ENCODE results near the gene ZNF684. TPM values are rescaled to one million over a fixed set of nuclear protein-coding genes. Genes with fewer than 3 reads are reported as not detected.
A peak's percentile ranks its signal among the peaks of the same experiment; 100 is the strongest.

Gene ZNF684
- total and polyA plus RNA-seq, 2 donors (not counting 1 experiment from before 2014, with no cell fraction given), result 2.9 to 7.4 TPM

DNA sequence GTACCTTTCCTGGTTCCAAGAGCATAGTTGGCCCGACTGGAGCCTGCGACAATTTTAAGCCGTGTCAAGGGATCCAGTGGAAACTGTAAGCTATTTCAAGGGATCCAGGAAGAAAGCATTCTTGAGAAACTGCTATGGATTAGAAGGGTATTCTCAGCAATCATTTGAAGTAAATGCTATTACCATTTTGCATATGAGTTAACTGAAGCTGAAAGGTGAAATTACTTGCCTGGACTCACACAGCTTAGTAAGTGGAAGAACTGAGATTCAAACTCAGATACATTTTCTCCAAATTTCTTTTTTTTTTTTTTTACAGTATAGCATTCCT lies 589 bp downstream of the ZNF684 start:
- Mint-ChIP-seq H3K27me3 (peaks cover 4% of the 10 kb centered on the region), H3K27ac (peak overlapping the region; percentile 96), H3K9me3 (ENCODE audit: insufficient read depth) (peaks cover 8% of the 10 kb centered on the region), H3K4me3 (peak overlapping the region; percentile 100), H3K4me1 (peaks cover 26% of the 10 kb centered on the region)
- ATAC-seq (ENCODE audit: low read depth) (no peak), DNase-seq (no peak)
- 26% methylated on average over 3 of the region's 3 CpGs for WGBS (ENCODE audit: insufficient coverage)
- Histone ChIP-seq H4K20me1 (ENCODE audit: control insufficient read depth, insufficient read depth, low read length, poor library complexity, severe bottlenecking) (no peaks in the 10 kb centered on the region), H3K79me2 (ENCODE audit: control insufficient read depth, insufficient read depth, low read length) (peaks cover 6% of the 10 kb centered on the region), H3K27me3 (replicated peaks in 1 of 4; ENCODE audit: control extremely low read depth in 1 of 4, control insufficient read depth in 3 of 4, insufficient read depth in 4 of 4, low read length in 3 of 4) (peaks cover 0 to 3% (median 1%) of the 10 kb centered on the region in 4 experiments), H3K4me2 (replicated peaks; ENCODE audit: low read depth, low read length, poor library complexity, severe bottlenecking) (peak overlapping the region; percentile 80), H3K9ac (ENCODE audit: low read length) (peak overlapping the region; percentile 75), H3K4me3 (ENCODE audit: control extremely low read depth in 1 of 5, extremely low read depth in 1 of 5, insufficient read depth in 1 of 5, low read depth in 2 of 5, low read length in 4 of 5) (peak overlapping the region; percentile 50 to 94 (median 80)), H3K4me1 (ENCODE audit: control insufficient read depth in 2 of 2, insufficient read depth in 2 of 2, low read length in 2 of 2) (peaks cover 19 to 22% of the 10 kb centered on the region in 2 donors), H3K9me3 (ENCODE audit: control extremely low read depth in 1 of 3, control insufficient read depth in 2 of 3, insufficient read depth in 1 of 3, low read length in 2 of 3) (peaks cover 0 to 6% (median 2%) of the 10 kb centered on the region in 3 donors), H2AFZ (ENCODE audit: insufficient read depth, low read depth, low read length, poor library complexity, severe bottlenecking) (peak overlapping the region; percentile 95), H3K36me3 (replicated peaks in 1 of 2; ENCODE audit: control extremely low read depth in 1 of 2, control insufficient read depth in 1 of 2, extremely low read depth in 1 of 2, insufficient read depth in 2 of 2, low read length in 1 of 2) (peaks cover 0 to 5% of the 10 kb centered on the region in 2 experiments), H3K27ac (ENCODE audit: low read length in 2 of 2) (peak overlapping the region; percentile 60 to 92)
- intact Hi-C loops (cut with micrococcal nuclease), result loop anchor here (2.0 to 10.0 kb wide), 4 partner anchors 137 to 313 kb away; partner anchors contain the start of gene SMAP2
- ChIA-PET CTCF (interaction anchor here (0.7 to 3.2 kb wide), 28 partner anchors 9 to 420 kb away, joined by 3 to 16 read pairs (median 4); partner anchors contain the start of genes EXO5, NFYC, ZFP69 and ZFP69B), POLR2A (interaction anchor here (1.0 to 1.4 kb wide), 3 partner anchors 14 to 1673 kb away, joined by 3 to 4 read pairs (median 3); partner anchors contain the start of gene ZFP69B)
- TF ChIP-seq EZH2 (IDR thresholded peaks at IDR 0.05; ENCODE audit: borderline replicate concordance, insufficient read depth, low read depth, low read length, poor library complexity, severe bottlenecking), result no peak
- TF ChIP-seq, protein P1, sequence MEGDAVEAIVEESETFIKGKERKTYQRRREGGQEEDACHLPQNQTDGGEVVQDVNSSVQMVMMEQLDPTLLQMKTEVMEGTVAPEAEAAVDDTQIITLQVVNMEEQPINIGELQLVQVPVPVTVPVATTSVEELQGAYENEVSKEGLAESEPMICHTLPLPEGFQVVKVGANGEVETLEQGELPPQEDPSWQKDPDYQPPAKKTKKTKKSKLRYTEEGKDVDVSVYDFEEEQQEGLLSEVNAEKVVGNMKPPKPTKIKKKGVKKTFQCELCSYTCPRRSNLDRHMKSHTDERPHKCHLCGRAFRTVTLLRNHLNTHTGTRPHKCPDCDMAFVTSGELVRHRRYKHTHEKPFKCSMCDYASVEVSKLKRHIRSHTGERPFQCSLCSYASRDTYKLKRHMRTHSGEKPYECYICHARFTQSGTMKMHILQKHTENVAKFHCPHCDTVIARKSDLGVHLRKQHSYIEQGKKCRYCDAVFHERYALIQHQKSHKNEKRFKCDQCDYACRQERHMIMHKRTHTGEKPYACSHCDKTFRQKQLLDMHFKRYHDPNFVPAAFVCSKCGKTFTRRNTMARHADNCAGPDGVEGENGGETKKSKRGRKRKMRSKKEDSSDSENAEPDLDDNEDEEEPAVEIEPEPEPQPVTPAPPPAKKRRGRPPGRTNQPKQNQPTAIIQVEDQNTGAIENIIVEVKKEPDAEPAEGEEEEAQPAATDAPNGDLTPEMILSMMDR (IDR thresholded peaks at IDR 0.05), result no peak

DNA sequence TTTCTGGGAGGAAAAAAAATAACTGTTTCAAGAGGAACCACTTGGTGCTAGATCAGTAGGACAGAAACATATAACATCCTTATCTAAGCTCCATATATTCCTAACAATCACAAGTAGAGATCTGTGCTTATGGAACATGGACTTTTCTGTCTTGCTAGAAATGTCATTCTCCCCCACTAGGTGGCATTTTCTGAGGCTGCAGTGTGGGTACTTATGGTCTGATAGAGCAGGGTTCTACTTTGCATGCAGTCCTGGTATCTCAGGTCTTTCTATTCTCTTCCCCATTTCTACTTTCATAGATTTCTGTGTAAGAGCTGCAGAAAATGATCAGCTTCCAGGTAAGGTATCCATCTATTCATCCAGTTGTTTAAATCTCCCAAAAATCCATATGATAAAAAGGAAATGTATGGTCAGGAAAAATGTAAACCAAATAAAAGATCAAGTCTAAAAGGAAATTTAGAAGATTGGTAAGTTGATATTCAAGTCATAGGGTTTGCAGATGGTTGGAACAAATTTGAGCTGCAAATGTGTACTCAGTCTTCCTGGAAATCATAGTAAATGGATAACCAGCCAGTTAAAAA lies 1.5 kb downstream of the ZNF684 start:
- DNase-seq (peak; percentile 70), ATAC-seq (ENCODE audit: low read depth) (peak; percentile 29)
- TF ChIP-seq, protein P1 (IDR thresholded peaks at IDR 0.05), result peak; percentile 85
- no peak for TF ChIP-seq EZH2 (IDR thresholded peaks at IDR 0.05; ENCODE audit: borderline replicate concordance, insufficient read depth, low read depth, low read length, poor library complexity, severe bottlenecking)
- ChIA-PET POLR2A (no interaction called here), CTCF (interaction anchor here (0.6 to 3.2 kb wide), 28 partner anchors 8 to 475 kb away, joined by 3 to 16 read pairs (median 4); partner anchors contain the start of genes EXO5, NFYC, ZFP69 and ZFP69B)
- Histone ChIP-seq H4K20me1 (ENCODE audit: control insufficient read depth, insufficient read depth, low read length, poor library complexity, severe bottlenecking) (no peaks in the 10 kb centered on the region), H3K4me1 (ENCODE audit: control insufficient read depth in 2 of 2, insufficient read depth in 2 of 2, low read length in 2 of 2) (peaks cover 19 to 22% of the 10 kb centered on the region in 2 donors), H3K27me3 (replicated peaks in 1 of 4; ENCODE audit: control extremely low read depth in 1 of 4, control insufficient read depth in 3 of 4, insufficient read depth in 4 of 4, low read length in 3 of 4) (peaks cover 0 to 3% (median 1%) of the 10 kb centered on the region in 4 experiments), H3K4me2 (replicated peaks; ENCODE audit: low read depth, low read length, poor library complexity, severe bottlenecking) (peak overlapping the region; percentile 80), H3K36me3 (replicated peaks in 1 of 2; ENCODE audit: control extremely low read depth in 1 of 2, control insufficient read depth in 1 of 2, extremely low read depth in 1 of 2, insufficient read depth in 2 of 2, low read length in 1 of 2) (peaks cover 0 to 5% of the 10 kb centered on the region in 2 experiments), H3K79me2 (ENCODE audit: control insufficient read depth, insufficient read depth, low read length) (peaks cover 6% of the 10 kb centered on the region), H3K9ac (ENCODE audit: low read length) (no peak overlapping the region), H3K4me3 (ENCODE audit: control extremely low read depth in 1 of 5, extremely low read depth in 1 of 5, insufficient read depth in 1 of 5, low read depth in 2 of 5, low read length in 4 of 5) (no peak overlapping the region), H3K9me3 (ENCODE audit: control extremely low read depth in 1 of 3, control insufficient read depth in 2 of 3, insufficient read depth in 1 of 3, low read length in 2 of 3) (peaks cover 0 to 6% (median 1%) of the 10 kb centered on the region in 3 donors), H2AFZ (ENCODE audit: insufficient read depth, low read depth, low read length, poor library complexity, severe bottlenecking) (no peak overlapping the region), H3K27ac (ENCODE audit: low read length in 2 of 2) (no peak overlapping the region)
- intact Hi-C loops (cut with micrococcal nuclease), result loop anchor here (2.0 to 10.0 kb wide), 4 partner anchors 136 to 312 kb away; partner anchors contain the start of gene SMAP2
- Mint-ChIP-seq H3K9me3 (ENCODE audit: insufficient read depth) (peaks cover 8% of the 10 kb centered on the region), H3K4me3 (peak overlapping the region; percentile 100), H3K27ac (peak overlapping the region; percentile 21), H3K27me3 (peaks cover 4% of the 10 kb centered on the region), H3K4me1 (peaks cover 26% of the 10 kb centered on the region)
